Measurements from ENCODE around the gene ACD. TPM values are rescaled to one million over a fixed set of nuclear protein-coding genes. Genes with fewer than 3 reads are reported as not detected.

The ACD gene
- total and polyA plus RNA-seq, 2 of the 8 experiments (the other 6 are each of a cell fraction or from before 2014, with no cell fraction given) = 34.8 to 58.0 TPM

- TF ChIP-seq, protein P1, sequence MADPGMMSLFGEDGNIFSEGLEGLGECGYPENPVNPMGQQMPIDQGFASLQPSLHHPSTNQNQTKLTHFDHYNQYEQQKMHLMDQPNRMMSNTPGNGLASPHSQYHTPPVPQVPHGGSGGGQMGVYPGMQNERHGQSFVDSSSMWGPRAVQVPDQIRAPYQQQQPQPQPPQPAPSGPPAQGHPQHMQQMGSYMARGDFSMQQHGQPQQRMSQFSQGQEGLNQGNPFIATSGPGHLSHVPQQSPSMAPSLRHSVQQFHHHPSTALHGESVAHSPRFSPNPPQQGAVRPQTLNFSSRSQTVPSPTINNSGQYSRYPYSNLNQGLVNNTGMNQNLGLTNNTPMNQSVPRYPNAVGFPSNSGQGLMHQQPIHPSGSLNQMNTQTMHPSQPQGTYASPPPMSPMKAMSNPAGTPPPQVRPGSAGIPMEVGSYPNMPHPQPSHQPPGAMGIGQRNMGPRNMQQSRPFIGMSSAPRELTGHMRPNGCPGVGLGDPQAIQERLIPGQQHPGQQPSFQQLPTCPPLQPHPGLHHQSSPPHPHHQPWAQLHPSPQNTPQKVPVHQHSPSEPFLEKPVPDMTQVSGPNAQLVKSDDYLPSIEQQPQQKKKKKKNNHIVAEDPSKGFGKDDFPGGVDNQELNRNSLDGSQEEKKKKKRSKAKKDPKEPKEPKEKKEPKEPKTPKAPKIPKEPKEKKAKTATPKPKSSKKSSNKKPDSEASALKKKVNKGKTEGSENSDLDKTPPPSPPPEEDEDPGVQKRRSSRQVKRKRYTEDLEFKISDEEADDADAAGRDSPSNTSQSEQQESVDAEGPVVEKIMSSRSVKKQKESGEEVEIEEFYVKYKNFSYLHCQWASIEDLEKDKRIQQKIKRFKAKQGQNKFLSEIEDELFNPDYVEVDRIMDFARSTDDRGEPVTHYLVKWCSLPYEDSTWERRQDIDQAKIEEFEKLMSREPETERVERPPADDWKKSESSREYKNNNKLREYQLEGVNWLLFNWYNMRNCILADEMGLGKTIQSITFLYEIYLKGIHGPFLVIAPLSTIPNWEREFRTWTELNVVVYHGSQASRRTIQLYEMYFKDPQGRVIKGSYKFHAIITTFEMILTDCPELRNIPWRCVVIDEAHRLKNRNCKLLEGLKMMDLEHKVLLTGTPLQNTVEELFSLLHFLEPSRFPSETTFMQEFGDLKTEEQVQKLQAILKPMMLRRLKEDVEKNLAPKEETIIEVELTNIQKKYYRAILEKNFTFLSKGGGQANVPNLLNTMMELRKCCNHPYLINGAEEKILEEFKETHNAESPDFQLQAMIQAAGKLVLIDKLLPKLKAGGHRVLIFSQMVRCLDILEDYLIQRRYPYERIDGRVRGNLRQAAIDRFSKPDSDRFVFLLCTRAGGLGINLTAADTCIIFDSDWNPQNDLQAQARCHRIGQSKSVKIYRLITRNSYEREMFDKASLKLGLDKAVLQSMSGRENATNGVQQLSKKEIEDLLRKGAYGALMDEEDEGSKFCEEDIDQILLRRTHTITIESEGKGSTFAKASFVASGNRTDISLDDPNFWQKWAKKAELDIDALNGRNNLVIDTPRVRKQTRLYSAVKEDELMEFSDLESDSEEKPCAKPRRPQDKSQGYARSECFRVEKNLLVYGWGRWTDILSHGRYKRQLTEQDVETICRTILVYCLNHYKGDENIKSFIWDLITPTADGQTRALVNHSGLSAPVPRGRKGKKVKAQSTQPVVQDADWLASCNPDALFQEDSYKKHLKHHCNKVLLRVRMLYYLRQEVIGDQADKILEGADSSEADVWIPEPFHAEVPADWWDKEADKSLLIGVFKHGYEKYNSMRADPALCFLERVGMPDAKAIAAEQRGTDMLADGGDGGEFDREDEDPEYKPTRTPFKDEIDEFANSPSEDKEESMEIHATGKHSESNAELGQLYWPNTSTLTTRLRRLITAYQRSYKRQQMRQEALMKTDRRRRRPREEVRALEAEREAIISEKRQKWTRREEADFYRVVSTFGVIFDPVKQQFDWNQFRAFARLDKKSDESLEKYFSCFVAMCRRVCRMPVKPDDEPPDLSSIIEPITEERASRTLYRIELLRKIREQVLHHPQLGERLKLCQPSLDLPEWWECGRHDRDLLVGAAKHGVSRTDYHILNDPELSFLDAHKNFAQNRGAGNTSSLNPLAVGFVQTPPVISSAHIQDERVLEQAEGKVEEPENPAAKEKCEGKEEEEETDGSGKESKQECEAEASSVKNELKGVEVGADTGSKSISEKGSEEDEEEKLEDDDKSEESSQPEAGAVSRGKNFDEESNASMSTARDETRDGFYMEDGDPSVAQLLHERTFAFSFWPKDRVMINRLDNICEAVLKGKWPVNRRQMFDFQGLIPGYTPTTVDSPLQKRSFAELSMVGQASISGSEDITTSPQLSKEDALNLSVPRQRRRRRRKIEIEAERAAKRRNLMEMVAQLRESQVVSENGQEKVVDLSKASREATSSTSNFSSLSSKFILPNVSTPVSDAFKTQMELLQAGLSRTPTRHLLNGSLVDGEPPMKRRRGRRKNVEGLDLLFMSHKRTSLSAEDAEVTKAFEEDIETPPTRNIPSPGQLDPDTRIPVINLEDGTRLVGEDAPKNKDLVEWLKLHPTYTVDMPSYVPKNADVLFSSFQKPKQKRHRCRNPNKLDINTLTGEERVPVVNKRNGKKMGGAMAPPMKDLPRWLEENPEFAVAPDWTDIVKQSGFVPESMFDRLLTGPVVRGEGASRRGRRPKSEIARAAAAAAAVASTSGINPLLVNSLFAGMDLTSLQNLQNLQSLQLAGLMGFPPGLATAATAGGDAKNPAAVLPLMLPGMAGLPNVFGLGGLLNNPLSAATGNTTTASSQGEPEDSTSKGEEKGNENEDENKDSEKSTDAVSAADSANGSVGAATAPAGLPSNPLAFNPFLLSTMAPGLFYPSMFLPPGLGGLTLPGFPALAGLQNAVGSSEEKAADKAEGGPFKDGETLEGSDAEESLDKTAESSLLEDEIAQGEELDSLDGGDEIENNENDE (IDR thresholded peaks at IDR 0.05; ENCODE audit: insufficient replicate concordance, low read length) = no peak
- TF ChIP-seq CTCF (IDR thresholded peaks at IDR 0.05; ENCODE audit: control extremely low read depth in 1 of 3, insufficient read depth in 1 of 3, low read depth in 1 of 3, low read length in 3 of 3) (peak in 2 of 3 experiments; percentile 71 to 74; a peak in 3 of 4 replicates), EGR1 (IDR thresholded peaks at IDR 0.05; ENCODE audit: borderline replicate concordance, low read depth, low read length) (no peak; the same call in 1 of the 2 replicates), GABPA (IDR thresholded peaks at IDR 0.05; ENCODE audit: borderline replicate concordance, insufficient read depth, low read length) (no peak), PHF8 (conservative IDR thresholded peaks at IDR 0.05; ENCODE audit: low read depth, low read length) (no peak), SP1 (IDR thresholded peaks at IDR 0.05; ENCODE audit: low read depth, low read length) (no peak), TCF12 (IDR thresholded peaks at IDR 0.05; ENCODE audit: low read depth, low read length) (no peak), POU5F1 (IDR thresholded peaks at IDR 0.05; ENCODE audit: low read depth, low read length) (no peak)
Observed at GRCh38 chr16:67663151-67663876, 3.3 kb upstream of the ACD start (continued).
